ENCODE measurements around the gene CTNS. TPM values are rescaled to one million over a fixed set of nuclear protein-coding genes. Genes with fewer than 3 reads are reported as not detected.

Gene CTNS
- polyA plus RNA-seq, 1 donor (not counting 4 experiments of a cell fraction or from before 2014, with no cell fraction given) = 7.4 TPM

DNA sequence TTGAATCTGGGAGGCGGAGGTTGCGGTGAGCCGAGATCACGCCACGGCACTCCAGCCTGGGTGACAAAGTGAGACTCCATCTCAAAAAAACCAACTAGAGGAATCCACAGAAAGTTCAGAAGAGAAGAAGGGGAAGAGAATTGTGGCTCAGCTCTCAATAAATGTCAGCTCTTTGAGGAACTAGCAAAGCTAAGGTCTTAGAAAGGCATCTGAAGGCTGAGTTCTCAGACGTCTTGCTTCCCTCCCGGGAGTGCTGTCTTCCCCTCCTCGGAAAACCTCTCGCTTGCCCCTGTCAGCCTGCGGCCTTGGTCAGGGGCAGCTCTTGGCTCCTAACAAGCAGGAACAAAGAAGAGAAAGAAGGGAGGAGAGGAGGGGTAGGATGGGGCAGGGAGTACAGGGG is 5.8 kb upstream of the CTNS start:
- Histone ChIP-seq H2AFZ (ENCODE audit: control insufficient read depth, low read length) (no peak overlapping the region), H3K79me2 (ENCODE audit: control insufficient read depth, insufficient read depth, low read length) (peaks cover 12% of the 10 kb centered on the region), H3K27me3 (ENCODE audit: control insufficient read depth, extremely low read depth, insufficient read depth, low read length) (no peaks in the 10 kb centered on the region), H3K9me1 (ENCODE audit: control insufficient read depth, extremely low read depth, insufficient read depth, low read length) (no peaks in the 10 kb centered on the region), H4K20me1 (ENCODE audit: control insufficient read depth, extremely low read depth, insufficient read depth, low read length) (no peaks in the 10 kb centered on the region), H3K4me3 (ENCODE audit: control insufficient read depth in 2 of 3, extremely low read depth in 1 of 3, insufficient read depth in 2 of 3, low read depth in 1 of 3, low read length in 3 of 3) (no peak overlapping the region), H3K9ac (ENCODE audit: control insufficient read depth, extremely low read depth, insufficient read depth, low read length) (no peak overlapping the region), H3K27ac (ENCODE audit: control insufficient read depth, insufficient read depth, low read length) (no peak overlapping the region), H3K4me2 (ENCODE audit: control insufficient read depth, extremely low read depth, insufficient read depth, low read depth, low read length) (no peak overlapping the region), H3K9me3 (ENCODE audit: control insufficient read depth, low read depth, low read length) (no peaks in the 10 kb centered on the region), H3K4me1 (ENCODE audit: control insufficient read depth, extremely low read depth, insufficient read depth, low read length) (no peaks in the 10 kb centered on the region), H3K36me3 (ENCODE audit: control insufficient read depth in 2 of 2, extremely low read depth in 1 of 2, insufficient read depth in 2 of 2, low read length in 2 of 2) (peaks cover 8 to 14% of the 10 kb centered on the region in 2 experiments)
- FAIRE-seq = no peak
- TF ChIP-seq EZH2 (IDR thresholded peaks at IDR 0.05; ENCODE audit: low read length) = no peak
- TF ChIP-seq, protein P1, sequence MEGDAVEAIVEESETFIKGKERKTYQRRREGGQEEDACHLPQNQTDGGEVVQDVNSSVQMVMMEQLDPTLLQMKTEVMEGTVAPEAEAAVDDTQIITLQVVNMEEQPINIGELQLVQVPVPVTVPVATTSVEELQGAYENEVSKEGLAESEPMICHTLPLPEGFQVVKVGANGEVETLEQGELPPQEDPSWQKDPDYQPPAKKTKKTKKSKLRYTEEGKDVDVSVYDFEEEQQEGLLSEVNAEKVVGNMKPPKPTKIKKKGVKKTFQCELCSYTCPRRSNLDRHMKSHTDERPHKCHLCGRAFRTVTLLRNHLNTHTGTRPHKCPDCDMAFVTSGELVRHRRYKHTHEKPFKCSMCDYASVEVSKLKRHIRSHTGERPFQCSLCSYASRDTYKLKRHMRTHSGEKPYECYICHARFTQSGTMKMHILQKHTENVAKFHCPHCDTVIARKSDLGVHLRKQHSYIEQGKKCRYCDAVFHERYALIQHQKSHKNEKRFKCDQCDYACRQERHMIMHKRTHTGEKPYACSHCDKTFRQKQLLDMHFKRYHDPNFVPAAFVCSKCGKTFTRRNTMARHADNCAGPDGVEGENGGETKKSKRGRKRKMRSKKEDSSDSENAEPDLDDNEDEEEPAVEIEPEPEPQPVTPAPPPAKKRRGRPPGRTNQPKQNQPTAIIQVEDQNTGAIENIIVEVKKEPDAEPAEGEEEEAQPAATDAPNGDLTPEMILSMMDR (optimal IDR thresholded peaks at IDR 0.05 in 1 of 3, IDR thresholded peaks at IDR 0.05 in 1 of 3, conservative IDR thresholded peaks at IDR 0.05 in 1 of 3; ENCODE audit: extremely low read depth in 1 of 3, insufficient read depth in 2 of 3, low read length in 3 of 3) = no peak
- no peak for DNase-seq (ENCODE audit: low read depth, low spot score)
- dilution Hi-C loops (cut with MboI; ENCODE audit: extremely low pct_ligation_motif_present, low sequenced_read_pairs) = no loop called here

DNA sequence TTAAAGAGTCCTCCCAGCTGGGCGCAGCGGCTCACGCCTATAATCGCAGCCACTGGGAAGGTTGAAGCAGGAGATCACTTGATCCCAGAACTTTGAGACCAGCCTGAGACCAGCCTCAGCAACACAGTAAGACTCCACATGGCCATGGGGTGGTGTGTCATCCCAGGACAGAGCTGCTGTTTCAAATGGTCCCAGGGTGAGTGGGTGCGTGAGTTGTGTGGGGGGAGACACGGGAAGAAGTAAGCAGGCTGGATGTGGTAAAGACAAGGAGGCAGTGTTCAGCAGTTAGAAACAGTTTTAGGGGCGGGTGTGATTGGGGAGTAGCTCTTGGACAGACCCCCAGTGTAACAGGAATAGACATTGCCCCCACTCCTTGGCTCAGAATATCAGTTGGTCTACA is 4.3 kb upstream of the CTNS start:
- H3K4me3 ChIP-seq (ENCODE audit: control insufficient read depth in 2 of 3, extremely low read depth in 1 of 3, insufficient read depth in 2 of 3, low read depth in 1 of 3, low read length in 3 of 3) = no peak overlapping the region
- no peak for DNase-seq (ENCODE audit: low read depth, low spot score)
- dilution Hi-C loops (cut with MboI; ENCODE audit: extremely low pct_ligation_motif_present, low sequenced_read_pairs) = no loop called here

More for the DNA sequence above, 4.3 kb upstream of the CTNS start:
- peaks cover 6 to 11% of the 10 kb centered on the region in 2 experiments for H3K36me3 ChIP-seq (ENCODE audit: control insufficient read depth in 2 of 2, extremely low read depth in 1 of 2, insufficient read depth in 2 of 2, low read length in 2 of 2)
- H3K79me2 ChIP-seq (ENCODE audit: control insufficient read depth, insufficient read depth, low read length) = peaks cover 14% of the 10 kb centered on the region
- H3K9me1 ChIP-seq (ENCODE audit: control insufficient read depth, extremely low read depth, insufficient read depth, low read length) = no peaks in the 10 kb centered on the region
- H3K4me2 ChIP-seq (ENCODE audit: control insufficient read depth, extremely low read depth, insufficient read depth, low read depth, low read length) = no peak overlapping the region
- H3K27ac ChIP-seq (ENCODE audit: control insufficient read depth, insufficient read depth, low read length) = no peak overlapping the region
- no peak overlapping the region for H3K9ac ChIP-seq (ENCODE audit: control insufficient read depth, extremely low read depth, insufficient read depth, low read length)
- FAIRE-seq = no peak
- no peaks in the 10 kb centered on the region for H3K27me3 ChIP-seq (ENCODE audit: control insufficient read depth, extremely low read depth, insufficient read depth, low read length)
- TF ChIP-seq EZH2 (IDR thresholded peaks at IDR 0.05; ENCODE audit: low read length) = no peak
- TF ChIP-seq, protein P1 (optimal IDR thresholded peaks at IDR 0.05 in 1 of 3, IDR thresholded peaks at IDR 0.05 in 1 of 3, conservative IDR thresholded peaks at IDR 0.05 in 1 of 3; ENCODE audit: extremely low read depth in 1 of 3, insufficient read depth in 2 of 3, low read length in 3 of 3) = no peak
- H3K4me1 ChIP-seq (ENCODE audit: control insufficient read depth, extremely low read depth, insufficient read depth, low read length) = no peaks in the 10 kb centered on the region
- no peaks in the 10 kb centered on the region for H4K20me1 ChIP-seq (ENCODE audit: control insufficient read depth, extremely low read depth, insufficient read depth, low read length)
- H2AFZ ChIP-seq (ENCODE audit: control insufficient read depth, low read length) = no peak overlapping the region
- H3K9me3 ChIP-seq (ENCODE audit: control insufficient read depth, low read depth, low read length) = no peaks in the 10 kb centered on the region

All from keratinocyte (primary cell).